BLaER1 treated with 17β-estradiol and CSF1 and Interleukin-3, amounts not matched to agents 10 nM and 100 nM (cell line): ENCODE data around the gene RBM4.

Source experiments
- H3K27ac ChIP-seq, 11 experiments: shearing (Covaris generic); formaldehyde crosslinking; 2 replicates each; pipeline ENCODE4 v1.8.1; 2022
- H3K27me3 ChIP-seq, 11 experiments: shearing (Covaris generic); formaldehyde crosslinking; 2 replicates each; pipeline ENCODE4 v1.8.1; 2022
- H3K36me3 ChIP-seq, 11 experiments: shearing (Covaris generic); formaldehyde crosslinking; 2 replicates each; pipeline ENCODE4 v1.8.1; 2022
- H3K4me1 ChIP-seq, 10 experiments: shearing (Covaris generic); formaldehyde crosslinking; 2 replicates each; pipeline ENCODE4 v1.8.1; 2022
- H3K4me2 ChIP-seq, 11 experiments: shearing (Covaris generic); formaldehyde crosslinking; 2 replicates each; pipeline ENCODE4 v1.8.1; 2022
- H3K4me3 ChIP-seq, 10 experiments: shearing (Covaris generic); formaldehyde crosslinking; 2 replicates each; pipeline ENCODE4 v1.8.1; 2022
- H3K9ac ChIP-seq, 11 experiments: shearing (Covaris generic); formaldehyde crosslinking; 2 replicates each; pipeline ENCODE4 v1.8.1; 2022
- H3K9me3 ChIP-seq, 11 experiments: shearing (Covaris generic); formaldehyde crosslinking; replicated peaks in 1 of 11; 2 replicates each; pipeline ENCODE4 v1.8.1; 2022
- H4K20me1 ChIP-seq, 11 experiments: shearing (Covaris generic); formaldehyde crosslinking; 2 replicates each; pipeline ENCODE4 v1.8.1; 2022
- Cebpa-rat ChIP-seq, 11 experiments: shearing (Covaris generic); IDR thresholded peaks; 2 replicates each; pipeline ENCODE4 v1.8.1; 2022

The RBM4 gene

GRCh38 chr11:66609721-66610617, 28.5 kb upstream of the RBM4 start:
- H3K27me3 ChIP-seq, result no peaks in the 10 kb centered on the region
- H3K27ac ChIP-seq, result peak overlapping the region in 8 of 11 experiments; percentile 0 to 66 (median 32); a peak in 12 of 22 replicates
- H3K9me3 ChIP-seq, result peaks cover 0 to 5% (median 0%) of the 10 kb centered on the region in 11 experiments; a peak in 2 of 22 replicates
- H3K4me1 ChIP-seq, result peaks cover 26 to 61% (median 53%) of the 10 kb centered on the region in 10 experiments
- H3K9ac ChIP-seq, result peak overlapping the region in 1 of 11 experiments; percentile 39; a peak in 1 of 22 replicates
- H4K20me1 ChIP-seq, result peaks cover 0 to 10% (median 0%) of the 10 kb centered on the region in 11 experiments; a peak in 5 of 22 replicates
- no peak for TF ChIP-seq Cebpa-rat (IDR thresholded peaks at IDR 0.05)
- H3K4me2 ChIP-seq, result peak overlapping the region in 9 of 11 experiments; percentile 11 to 66 (median 43); a peak in 18 of 22 replicates
- no peak overlapping the region for H3K4me3 ChIP-seq
- peaks cover 22 to 33% (median 27%) of the 10 kb centered on the region in 11 experiments for H3K36me3 ChIP-seq

DNA sequence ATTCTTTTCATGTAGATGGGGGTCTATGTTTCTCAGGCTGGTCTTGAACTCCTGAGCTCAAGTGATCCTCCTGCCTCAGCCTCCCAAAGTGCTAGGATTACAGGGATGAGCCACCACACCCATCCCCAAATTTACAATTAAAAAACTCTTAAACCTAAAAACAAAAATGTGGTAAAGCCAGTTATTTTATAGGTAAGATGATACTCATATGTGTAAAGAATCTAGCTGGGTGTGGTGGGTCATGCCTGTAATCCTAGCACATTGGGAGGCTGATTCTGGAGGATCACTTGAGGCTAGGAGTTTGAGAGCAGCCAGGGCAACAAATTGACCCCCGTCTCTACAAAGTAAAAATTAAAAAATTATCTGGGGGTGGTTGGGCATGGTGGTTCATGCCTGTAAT, 26.0 kb upstream of the RBM4 start:
- peaks cover 4 to 10% (median 9%) of the 10 kb centered on the region in 11 experiments; a peak in 21 of 22 replicates for H4K20me1 ChIP-seq
- H3K9ac ChIP-seq, result no peak overlapping the region; a peak in 1 of 22 replicates
- no peak for TF ChIP-seq Cebpa-rat (IDR thresholded peaks at IDR 0.05)
- no peaks in the 10 kb centered on the region for H3K27me3 ChIP-seq
- H3K4me2 ChIP-seq, result no peak overlapping the region; a peak in 1 of 22 replicates
- H3K4me3 ChIP-seq, result no peak overlapping the region
- H3K36me3 ChIP-seq, result peaks cover under 1 to 11% (median 5%) of the 10 kb centered on the region in 11 experiments; a peak in 14 of 22 replicates
- peaks cover 0 to 5% (median 0%) of the 10 kb centered on the region in 11 experiments; a peak in 2 of 22 replicates for H3K9me3 ChIP-seq
- 0 out of 22 replicates have a peak overlapping the region, but pooled peaks of 1 of the 11 experiments have one; percentile 54 for H3K27ac ChIP-seq
- H3K4me1 ChIP-seq, result peaks cover 28 to 65% (median 54%) of the 10 kb centered on the region in 10 experiments

DNA sequence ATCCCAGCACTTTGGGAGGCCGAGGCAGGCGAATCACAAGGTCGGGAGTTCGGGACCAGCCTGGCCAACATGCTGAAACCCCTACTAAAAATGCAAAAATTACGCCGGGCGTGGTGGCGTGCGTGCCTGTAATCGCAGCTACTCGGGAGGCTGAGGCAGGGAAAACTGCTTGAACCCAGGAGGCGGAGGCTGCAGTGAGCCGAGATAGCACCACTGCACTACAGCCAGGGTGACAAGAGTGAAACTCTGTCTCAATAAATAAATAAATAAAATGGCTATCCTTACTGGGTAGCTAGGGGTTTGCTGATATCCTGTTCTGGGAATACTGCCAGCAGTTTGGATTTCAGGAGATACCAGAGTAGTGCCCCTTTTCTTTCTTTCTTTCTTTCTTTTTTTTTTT, 24.4 kb upstream of the RBM4 start:
- no peak overlapping the region for H3K4me3 ChIP-seq

GRCh38 chr11:66616379-66617154, 21.9 kb upstream of the RBM4 start, which contains the start of gene RBM14:
TSS of gene RBM14 (plus strand) at chr11:66616630. CDS start at chr11:66616721, 91 bp downstream.
- peak within 1 kb of the TSS; percentile 69 to 99 (median 90) for H3K4me3 ChIP-seq
- peaks cover 39 to 63% (median 50%) of the 10 kb centered on the region in 10 experiments for H3K4me1 ChIP-seq
- no peaks in the 10 kb centered on the region for H3K9me3 ChIP-seq
- no peaks in the 10 kb centered on the region for H3K27me3 ChIP-seq
- peak within 1 kb of the TSS; percentile 87 to 98 (median 94) for H3K27ac ChIP-seq
- H4K20me1 ChIP-seq, result peaks cover 45 to 51% (median 50%) of the 10 kb centered on the region in 11 experiments
- H3K36me3 ChIP-seq, result peaks cover 0 to 44% (median 38%) of the 10 kb centered on the region in 11 experiments; a peak in 20 of 22 replicates
- peak within 1 kb of the TSS; percentile 90 to 100 (median 98) for H3K4me2 ChIP-seq
- peak within 1 kb of the TSS; percentile 92 to 98 (median 96) for H3K9ac ChIP-seq
- TF ChIP-seq Cebpa-rat (IDR thresholded peaks at IDR 0.05), result no peak

More for the DNA sequence above, 24.4 kb upstream of the RBM4 start:
- H3K9me3 ChIP-seq, result no peaks in the 10 kb centered on the region
- H4K20me1 ChIP-seq, result peaks cover 20 to 26% (median 25%) of the 10 kb centered on the region in 11 experiments
- no peak overlapping the region for H3K4me2 ChIP-seq
- peaks cover 0 to 23% (median 18%) of the 10 kb centered on the region in 11 experiments; a peak in 17 of 22 replicates for H3K36me3 ChIP-seq
- no peak overlapping the region for H3K27ac ChIP-seq
- no peak for TF ChIP-seq Cebpa-rat (IDR thresholded peaks at IDR 0.05)
- H3K9ac ChIP-seq, result no peak overlapping the region; a peak in 1 of 22 replicates
- no peaks in the 10 kb centered on the region for H3K27me3 ChIP-seq
- H3K4me1 ChIP-seq, result peaks cover 23 to 63% (median 51%) of the 10 kb centered on the region in 10 experiments

GRCh38 chr11:66617155-66617834, 21.2 kb upstream of the RBM4 start:
- no peaks in the 10 kb centered on the region for H3K27me3 ChIP-seq
- peaks cover 7 to 51% (median 45%) of the 10 kb centered on the region in 11 experiments; a peak in 20 of 22 replicates for H3K36me3 ChIP-seq
- H3K9ac ChIP-seq, result peak overlapping the region; percentile 92 to 98 (median 96)
- H3K9me3 ChIP-seq, result no peaks in the 10 kb centered on the region
- H3K4me3 ChIP-seq, result peak overlapping the region; percentile 69 to 99 (median 90)
- peaks cover 47 to 63% (median 54%) of the 10 kb centered on the region in 10 experiments for H3K4me1 ChIP-seq
- H3K27ac ChIP-seq, result peak overlapping the region; percentile 87 to 98 (median 94)
- no peak for TF ChIP-seq Cebpa-rat (IDR thresholded peaks at IDR 0.05)
- peaks cover 52 to 58% (median 58%) of the 10 kb centered on the region in 11 experiments for H4K20me1 ChIP-seq
- H3K4me2 ChIP-seq, result peak overlapping the region; percentile 90 to 100 (median 98)

GRCh38 chr11:66619080-66619554, 19.4 kb upstream of the RBM4 start:
- Histone ChIP-seq H3K9ac (peak overlapping the region; percentile 92 to 98 (median 96)), H3K4me2 (peak overlapping the region; percentile 90 to 100 (median 98)), H3K36me3 (peaks cover 24 to 69% (median 63%) of the 10 kb centered on the region in 11 experiments), H3K4me3 (peak overlapping the region; percentile 69 to 99 (median 90)), H3K27me3 (no peaks in the 10 kb centered on the region), H4K20me1 (peaks cover 70 to 77% (median 76%) of the 10 kb centered on the region in 11 experiments), H3K27ac (peak overlapping the region; percentile 26 to 98 (median 87); a peak in 15 of 22 replicates), H3K4me1 (peaks cover 56 to 77% (median 69%) of the 10 kb centered on the region in 10 experiments), H3K9me3 (no peaks in the 10 kb centered on the region)
- TF ChIP-seq Cebpa-rat (IDR thresholded peaks at IDR 0.05), result no peak

DNA sequence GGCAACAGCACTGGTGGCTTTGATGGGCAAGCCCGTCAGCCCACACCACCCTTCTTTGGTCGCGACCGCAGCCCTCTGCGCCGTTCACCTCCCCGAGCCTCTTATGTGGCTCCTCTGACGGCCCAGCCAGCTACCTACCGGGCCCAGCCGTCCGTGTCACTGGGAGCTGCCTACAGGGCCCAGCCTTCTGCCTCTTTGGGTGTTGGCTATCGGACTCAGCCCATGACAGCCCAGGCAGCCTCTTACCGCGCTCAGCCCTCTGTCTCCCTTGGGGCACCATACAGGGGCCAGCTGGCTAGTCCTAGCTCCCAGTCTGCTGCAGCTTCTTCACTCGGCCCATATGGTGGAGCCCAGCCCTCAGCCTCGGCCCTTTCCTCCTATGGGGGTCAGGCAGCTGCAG, 14.1 kb upstream of the RBM4 start:
- peaks cover 39 to 72% (median 50%) of the 10 kb centered on the region in 10 experiments for H3K4me1 ChIP-seq
- no peaks in the 10 kb centered on the region for H3K27me3 ChIP-seq
- H3K4me3 ChIP-seq, result no peak overlapping the region
- H3K9me3 ChIP-seq, result no peaks in the 10 kb centered on the region
- no peak overlapping the region for H3K9ac ChIP-seq
- TF ChIP-seq Cebpa-rat (IDR thresholded peaks at IDR 0.05), result no peak
- no peak overlapping the region for H3K27ac ChIP-seq
- peak overlapping the region in 4 of 11 experiments; percentile 9 to 27 (median 12); a peak in 4 of 22 replicates for H3K4me2 ChIP-seq
- peaks cover 100% of the 10 kb centered on the region in 11 experiments for H4K20me1 ChIP-seq
- H3K36me3 ChIP-seq, result peaks cover 77 to 100% (median 98%) of the 10 kb centered on the region in 11 experiments
